Tibial nerve (tissue), 4 donors: ENCODE measurements around the gene SPATA32. TPM values are rescaled to one million over a fixed set of nuclear protein-coding genes. Genes with fewer than 3 reads are reported as not detected.

ENCODE experiments used
- DNase-seq, 2 donors: peaks; one replicate each; pipeline ENCODE4 v3.0.0-alpha.2; 2019; ENCODE audit warnings: low spot score in 2 of 2
- H3K27ac ChIP-seq, 4 donors: fragments of 200-600 bp; sonication (generic) in 3 of 4; one replicate each; pipeline ENCODE4 v1.5.1; 2017 to 2019; ENCODE audit warnings: mild to moderate bottlenecking in 1 of 4
- H3K27me3 ChIP-seq, 2 donors: fragments of 200-600 bp; sonication (generic) in 1 of 2; one replicate each; pipeline versions ENCODE4 v1.5.1 to v1.6.0; 2017 to 2019
- H3K36me3 ChIP-seq, 3 donors: fragments of 200-600 bp; sonication (generic); one replicate each; pipeline ENCODE4 v1.5.1; 2018 to 2019
- H3K4me1 ChIP-seq, 4 donors: fragments of 200-600 bp; sonication (generic) in 3 of 4; one replicate each; pipeline ENCODE4 v1.5.1; 2017 to 2019
- H3K4me3 ChIP-seq, 4 donors: fragments of 200-600 bp; sonication (generic) in 3 of 4; one replicate each; pipeline ENCODE4 v1.5.1; 2017 to 2019; ENCODE audit warnings: mild to moderate bottlenecking in 1 of 4, moderate library complexity in 1 of 4
- H3K9me3 ChIP-seq, 4 donors: fragments of 200-600 bp; sonication (generic) in 3 of 4; one replicate each; pipeline ENCODE4 v1.5.1; 2017 to 2019
- EP300 ChIP-seq, 2 donors: sonication (generic); formaldehyde crosslinking; IDR thresholded peaks; one replicate each; pipeline ENCODE4 v1.6.1; 2017; ENCODE audit warnings: antibody characterized with exemption in 2 of 2, mild to moderate bottlenecking in 1 of 2
- POLR2A ChIP-seq, 2 donors: fragments of 450-650 bp; IDR thresholded peaks; one replicate each; pipeline ENCODE4 v1.6.1; 2017; ENCODE audit warnings: antibody characterized with exemption in 2 of 2, mild to moderate bottlenecking in 2 of 2, moderate library complexity in 2 of 2
- WGBS, 2 donors: methylation state at CpG; one replicate each; pipeline ENCODE4 v1.1.5; 2018; 5-methylcytosine and 5-hydroxymethylcytosine counted together
- total RNA-seq, 4 donors: library from RNA; depleted of rRNA; stranded (reverse); fragments of >200 nt; gene quantifications; one replicate each; pipeline ENCODE4 v1.1.0, GENCODE V29; 2016
- TF ChIP-seq, protein P1 (sequence below), 5 experiments: fragments of 200-600 bp in 3 of 5; fragments of 450-650 bp in 2 of 5; sonication (generic) in 3 of 5; IDR thresholded peaks; one replicate each; pipeline ENCODE4 v1.5.1; 2016 to 2019; ENCODE audit warnings: antibody characterized with exemption in 5 of 5, mild to moderate bottlenecking in 3 of 5, moderate library complexity in 2 of 5

The SPATA32 gene
- total RNA-seq, 4 donors from 2014 or later: not detected

DNA sequence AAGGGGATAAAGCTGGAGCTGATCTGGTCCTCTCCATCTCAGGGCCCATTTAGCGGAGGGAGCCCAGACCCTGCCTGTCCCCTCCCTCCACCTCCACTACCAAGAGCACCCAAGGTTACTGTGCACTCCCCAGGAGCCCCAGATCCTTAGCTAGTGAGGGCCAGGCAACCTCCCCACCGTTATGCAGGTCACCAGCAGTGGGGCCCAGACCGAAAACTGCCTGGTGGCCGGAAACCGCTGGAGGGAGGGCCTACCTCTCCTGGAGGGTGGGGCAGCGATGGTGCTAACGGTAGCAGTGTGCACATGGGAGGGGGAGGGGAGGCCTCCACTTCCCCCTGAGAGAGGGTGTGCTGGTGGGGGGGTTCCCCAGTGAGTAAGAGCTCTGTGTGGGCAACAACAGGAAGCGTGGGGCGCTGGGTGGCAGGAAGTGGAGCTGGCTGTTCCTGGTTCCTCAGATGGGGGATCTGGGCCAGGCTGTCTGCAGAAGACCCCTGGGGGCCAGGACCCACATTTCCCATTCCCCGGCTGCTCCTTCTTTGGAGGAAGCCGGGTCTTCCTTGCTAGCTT, 35.8 kb downstream of the SPATA32 start:
- Histone ChIP-seq H3K27me3 (peaks cover 0 to 9% of the 10 kb centered on the region in 2 donors), H3K4me3 (peak overlapping the region in 2 of 4 donors; percentile 21 to 67), H3K36me3 (no peaks in the 10 kb centered on the region), H3K4me1 (peaks cover 0 to 65% (median 26%) of the 10 kb centered on the region in 4 donors), H3K27ac (peak overlapping the region; percentile 10 to 91 (median 83)), H3K9me3 (no peaks in the 10 kb centered on the region)
- WGBS, 2 donors: 69 to 73% methylated on average over 8 to 11 of the region's 11 CpGs
- peak in 1 of 2 donors; percentile 54 for TF ChIP-seq EP300 (IDR thresholded peaks at IDR 0.05)
- no peak for TF ChIP-seq POLR2A (IDR thresholded peaks at IDR 0.05)
- TF ChIP-seq, protein P1, sequence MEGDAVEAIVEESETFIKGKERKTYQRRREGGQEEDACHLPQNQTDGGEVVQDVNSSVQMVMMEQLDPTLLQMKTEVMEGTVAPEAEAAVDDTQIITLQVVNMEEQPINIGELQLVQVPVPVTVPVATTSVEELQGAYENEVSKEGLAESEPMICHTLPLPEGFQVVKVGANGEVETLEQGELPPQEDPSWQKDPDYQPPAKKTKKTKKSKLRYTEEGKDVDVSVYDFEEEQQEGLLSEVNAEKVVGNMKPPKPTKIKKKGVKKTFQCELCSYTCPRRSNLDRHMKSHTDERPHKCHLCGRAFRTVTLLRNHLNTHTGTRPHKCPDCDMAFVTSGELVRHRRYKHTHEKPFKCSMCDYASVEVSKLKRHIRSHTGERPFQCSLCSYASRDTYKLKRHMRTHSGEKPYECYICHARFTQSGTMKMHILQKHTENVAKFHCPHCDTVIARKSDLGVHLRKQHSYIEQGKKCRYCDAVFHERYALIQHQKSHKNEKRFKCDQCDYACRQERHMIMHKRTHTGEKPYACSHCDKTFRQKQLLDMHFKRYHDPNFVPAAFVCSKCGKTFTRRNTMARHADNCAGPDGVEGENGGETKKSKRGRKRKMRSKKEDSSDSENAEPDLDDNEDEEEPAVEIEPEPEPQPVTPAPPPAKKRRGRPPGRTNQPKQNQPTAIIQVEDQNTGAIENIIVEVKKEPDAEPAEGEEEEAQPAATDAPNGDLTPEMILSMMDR (IDR thresholded peaks at IDR 0.05): peak in 1 of 5 experiments; percentile 13
- peak; percentile 38 to 65 for DNase-seq

DNA sequence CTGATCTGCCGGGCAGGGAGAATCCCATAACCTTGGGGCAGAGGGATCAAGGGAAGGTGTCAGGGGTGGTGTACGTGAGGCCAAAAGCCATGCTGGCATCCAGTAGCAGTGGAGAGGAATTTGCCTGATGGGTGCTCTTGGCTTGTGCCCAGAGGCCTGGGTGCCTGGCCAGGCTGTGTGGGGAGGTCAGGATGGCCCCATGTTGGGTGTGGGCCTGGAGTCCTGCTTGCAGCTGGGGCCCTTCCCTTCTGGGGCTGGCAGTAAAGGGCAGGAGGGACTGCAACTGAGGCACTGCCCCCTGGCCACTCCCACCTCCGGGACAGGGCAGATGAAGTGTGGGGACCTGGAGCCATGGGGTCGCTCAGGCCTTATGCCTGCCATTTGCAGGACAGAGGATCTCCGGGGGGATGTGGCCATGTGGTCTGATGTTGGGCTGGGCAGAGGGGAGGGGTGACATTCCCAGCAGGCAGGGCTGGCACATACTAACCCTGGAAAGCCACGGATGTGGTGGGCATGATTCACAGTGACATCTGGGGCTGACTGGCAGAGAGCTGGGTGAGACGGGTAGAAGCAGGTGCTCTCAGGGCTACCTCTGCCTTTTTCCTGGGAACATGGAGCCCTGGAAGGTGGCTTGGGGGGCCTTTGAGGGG, 36.7 kb downstream of the SPATA32 start:
- TF ChIP-seq, protein P1 (IDR thresholded peaks at IDR 0.05): no peak
- TF ChIP-seq EP300 (IDR thresholded peaks at IDR 0.05) (no peak), POLR2A (IDR thresholded peaks at IDR 0.05) (no peak)
- Histone ChIP-seq H3K4me3 (peak overlapping the region in 2 of 4 donors; percentile 1 to 67), H3K9me3 (no peaks in the 10 kb centered on the region), H3K27ac (peak overlapping the region in 3 of 4 donors; percentile 80 to 91 (median 86)), H3K36me3 (no peaks in the 10 kb centered on the region), H3K27me3 (peaks cover 0 to 9% of the 10 kb centered on the region in 2 donors), H3K4me1 (peaks cover 0 to 58% (median 21%) of the 10 kb centered on the region in 4 donors)
- DNase-seq: no peak
- WGBS, 2 donors: 61 to 70% methylated on average over 6 to 7 of the region's 7 CpGs

DNA sequence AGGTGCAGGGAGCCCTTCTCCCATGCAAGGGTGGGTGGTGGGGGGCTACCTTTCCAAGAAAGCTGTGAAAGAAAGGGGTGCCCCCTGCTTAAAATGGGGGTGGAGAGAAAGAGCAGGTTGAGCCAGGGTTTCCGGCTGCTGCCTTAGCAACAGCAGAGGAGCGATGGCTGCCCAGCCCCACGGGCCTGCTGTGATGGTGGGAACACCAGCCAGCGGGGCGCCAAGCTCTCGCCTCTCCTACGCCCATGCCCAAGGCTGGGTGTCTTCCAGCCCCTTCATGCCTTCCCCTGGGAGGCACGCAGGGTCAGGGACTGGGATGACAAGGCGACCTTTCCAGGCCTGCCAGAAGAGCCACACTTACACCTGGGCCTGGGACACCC, 37.2 kb downstream of the SPATA32 start:
- Histone ChIP-seq H3K4me1 (peaks cover 0 to 53% (median 19%) of the 10 kb centered on the region in 4 donors), H3K4me3 (peak overlapping the region in 2 of 4 donors; percentile 1 to 67), H3K27me3 (peaks cover 0 to 9% of the 10 kb centered on the region in 2 donors), H3K9me3 (no peaks in the 10 kb centered on the region), H3K27ac (peak overlapping the region in 3 of 4 donors; percentile 80 to 91 (median 86)), H3K36me3 (no peaks in the 10 kb centered on the region)
- no peak for TF ChIP-seq POLR2A (IDR thresholded peaks at IDR 0.05)
- TF ChIP-seq, protein P1 (IDR thresholded peaks at IDR 0.05): no peak
- TF ChIP-seq EP300 (IDR thresholded peaks at IDR 0.05): no peak
- no peak for DNase-seq
- WGBS, 2 donors: 45 to 81% methylated on average over 3 to 7 of the region's 9 CpGs

DNA sequence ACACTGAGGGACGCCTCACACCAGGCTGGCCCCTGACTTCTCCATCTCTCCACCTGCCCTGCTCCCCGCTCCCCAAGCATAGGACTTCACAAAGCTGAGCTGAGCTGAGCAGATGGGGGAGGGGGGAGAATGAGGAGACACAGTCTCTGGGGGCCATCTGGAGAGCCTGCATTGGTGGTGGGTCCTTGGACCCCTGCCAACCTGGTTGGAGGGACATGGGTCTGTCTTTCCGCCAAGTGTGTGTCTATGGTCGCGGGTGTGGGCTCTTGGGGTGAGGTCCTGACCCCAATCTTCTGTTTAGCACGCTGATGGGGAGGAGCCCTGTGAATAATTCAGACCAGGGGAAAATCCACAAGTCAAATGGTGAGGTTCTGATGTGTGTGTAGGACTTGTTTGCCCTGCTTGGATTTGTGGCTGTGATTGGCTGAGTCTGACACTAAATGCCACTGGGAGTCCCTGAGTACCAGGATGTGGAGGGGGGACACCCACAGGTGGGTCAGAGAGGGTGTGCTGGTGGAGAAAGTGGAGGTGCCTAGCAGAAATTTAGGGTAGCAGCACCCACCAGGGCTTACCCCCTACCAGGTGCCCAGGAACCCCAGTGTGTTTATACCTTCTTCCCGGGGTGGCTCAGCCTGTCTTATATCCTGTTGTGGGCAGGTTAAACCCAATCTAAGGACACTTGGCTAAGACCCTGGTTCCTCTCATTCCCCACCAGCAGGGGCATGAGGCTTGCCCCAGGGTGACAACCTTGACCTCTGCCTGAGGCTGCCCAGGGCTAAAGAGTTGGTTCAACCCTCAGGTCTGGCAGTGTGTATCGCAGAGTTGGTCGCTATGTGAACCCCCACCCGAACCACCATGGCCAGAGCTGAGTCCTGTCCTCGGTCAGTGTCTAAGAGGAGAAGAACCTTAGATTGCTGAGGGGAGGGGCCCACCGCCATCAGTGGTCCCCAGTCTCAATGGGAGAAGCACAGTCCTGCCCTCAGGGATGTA, 38.1 kb downstream of the SPATA32 start:
- 75 to 79% methylated on average over 7 to 9 of the region's 12 CpGs for WGBS, 2 donors
- peak overlapping the region in 2 of 4 donors; percentile 60 to 67 for H3K4me3 ChIP-seq
- TF ChIP-seq EP300 (IDR thresholded peaks at IDR 0.05) (no peak), POLR2A (IDR thresholded peaks at IDR 0.05) (no peak)
- TF ChIP-seq, protein P1 (IDR thresholded peaks at IDR 0.05): no peak
- no peaks in the 10 kb centered on the region for H3K36me3 ChIP-seq
- H3K27me3 ChIP-seq: peaks cover 0 to 9% of the 10 kb centered on the region in 2 donors
- H3K27ac ChIP-seq: peak overlapping the region in 2 of 4 donors; percentile 80 to 91
- no peaks in the 10 kb centered on the region for H3K9me3 ChIP-seq
- peaks cover 0 to 56% (median 15%) of the 10 kb centered on the region in 4 donors for H3K4me1 ChIP-seq
- DNase-seq: no peak
